Measurements from ENCODE around the gene PPIL4.

PPIL4 gene

DNA sequence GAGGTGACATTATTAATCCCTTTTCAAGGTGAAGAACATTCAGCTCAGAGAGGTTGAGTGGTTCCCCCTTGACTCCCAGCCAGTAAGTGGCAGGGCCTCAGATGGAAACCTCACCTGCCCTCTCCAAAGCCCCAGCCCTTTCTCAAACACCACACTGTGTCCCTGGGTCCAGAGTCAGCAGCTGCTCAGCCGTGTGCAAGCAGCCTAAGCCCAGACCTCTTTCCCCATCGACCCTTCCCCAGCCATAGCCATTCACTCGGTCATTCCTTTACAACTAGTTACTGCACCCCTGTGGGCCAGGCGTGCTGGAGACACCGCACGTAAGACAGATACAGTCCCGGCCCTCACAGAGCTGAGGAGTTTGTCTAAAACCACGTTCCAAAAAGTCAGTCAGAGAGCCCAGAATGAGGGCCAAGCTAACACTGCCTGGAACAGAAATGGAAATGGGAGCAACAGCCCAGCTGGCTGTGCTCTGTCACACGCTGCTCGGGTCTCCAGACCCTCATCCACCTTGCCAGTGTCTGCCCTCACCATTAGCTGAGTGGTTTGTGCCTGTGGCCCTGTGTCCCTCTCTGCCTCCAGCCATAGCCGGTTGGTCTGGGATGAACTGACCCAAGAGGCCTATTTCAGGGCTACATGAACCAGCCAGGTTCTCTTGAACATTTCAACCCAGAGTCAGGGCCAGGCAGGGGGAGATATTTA is 90.7 kb downstream of the PPIL4 start:
- no peak overlapping the region for H3K27ac ChIP-seq (ENCODE audit: insufficient read depth, low read length, poor library complexity, severe bottlenecking)
- no peaks in the 10 kb centered on the region for H3K9me3 ChIP-seq (ENCODE audit: control insufficient read depth, low read length)
- no peak overlapping the region for H3K4me3 ChIP-seq (ENCODE audit: insufficient read depth, low read depth, low read length, poor library complexity, severe bottlenecking)
- no peak for DNase-seq
- no peaks in the 10 kb centered on the region for H3K27me3 ChIP-seq (replicated peaks; ENCODE audit: control insufficient read depth, insufficient read depth, low read length, poor library complexity, severe bottlenecking)
- peaks cover 6% of the 10 kb centered on the region for H3K4me1 ChIP-seq (ENCODE audit: control insufficient read depth, insufficient read depth, low read length, poor library complexity, severe bottlenecking)
- H3K36me3 ChIP-seq (ENCODE audit: control insufficient read depth, insufficient read depth, low read length) = peaks cover 72% of the 10 kb centered on the region
